Measurements from ENCODE around the gene PARS2. TPM values are rescaled to one million over a fixed set of nuclear protein-coding genes. Genes with fewer than 3 reads are reported as not detected.

PARS2 gene
- total and polyA plus RNA-seq, 5 donors from 2014 or later: 0.49 to 5.6 (median 3.0) TPM

Other genes starting within 250 kb of the PARS2 start
- gene ACOT11, start 216.3 kb downstream of the PARS2 start, total RNA-seq: 0.15 TPM
- gene ACOT11, start 216.3 kb downstream of the PARS2 start, polyA plus RNA-seq: under 1 TPM in 2 of 4 donors, not detected in 2; 0.15 to 0.36 TPM
- not detected for gene FAM151A, start 141.0 kb downstream of the PARS2 start, total RNA-seq
- not detected for gene FAM151A, start 141.0 kb downstream of the PARS2 start, polyA plus RNA-seq
- not detected for gene MROH7, start 122.7 kb downstream of the PARS2 start, total RNA-seq
- gene MROH7, start 122.7 kb downstream of the PARS2 start, polyA plus RNA-seq: not detected
- gene TTC4, start 48.7 kb downstream of the PARS2 start, total RNA-seq: 7.7 TPM
- gene TTC4, start 48.7 kb downstream of the PARS2 start, polyA plus RNA-seq: 10 to 100 TPM; 17.4 to 27.1 (median 22.5) TPM
- gene TTC22, start 36.8 kb upstream of the PARS2 start, total RNA-seq: 15.8 TPM
- gene TTC22, start 36.8 kb upstream of the PARS2 start, polyA plus RNA-seq: 1 to 10 TPM; 3.8 to 6.5 (median 4.8) TPM
- gene DHCR24, start 122.7 kb upstream of the PARS2 start, total RNA-seq: 2.0 TPM
- 1 to 10 TPM in 3 of 4 donors, under 1 TPM in 1; 0.85 to 3.2 (median 2.5) TPM for gene DHCR24, start 122.7 kb upstream of the PARS2 start, polyA plus RNA-seq
- not detected for gene TMEM61, start 216.1 kb upstream of the PARS2 start, total RNA-seq
- gene TMEM61, start 216.1 kb upstream of the PARS2 start, polyA plus RNA-seq: not detected
- gene BSND, start 234.4 kb upstream of the PARS2 start, total RNA-seq: not detected
- gene BSND, start 234.4 kb upstream of the PARS2 start, polyA plus RNA-seq: not detected

Data from CD4-positive, CD25-positive, alpha-beta regulatory T cell (primary cell).